Adrenal gland (tissue), 5 donors: ENCODE data around the gene FES.

Source experiments
- POLR2A ChIP-seq, 2 donors: fragments of 450-650 bp; IDR thresholded peaks; one replicate each; pipeline ENCODE4 v1.6.1; 2017; ENCODE audit warnings: antibody characterized with exemption in 2 of 2, mild to moderate bottlenecking in 2 of 2, moderate library complexity in 1 of 2
- TF ChIP-seq, protein P1 (sequence below), 6 experiments: fragments of 450-650 bp in 4 of 6; fragments of 200-600 bp in 2 of 6; sonication (generic) in 1 of 6; IDR thresholded peaks; 1 replicate in 5 of 6; 2 replicates in 1 of 6; pipeline versions ENCODE4 v1.5.1 to v1.8.0; 2016 to 2021; ENCODE audit warnings: antibody characterized with exemption in 6 of 6, mild to moderate bottlenecking in 2 of 6, moderate library complexity in 1 of 6
- donor health status: DM: no; HTN: no; CAD: no.

DNA sequence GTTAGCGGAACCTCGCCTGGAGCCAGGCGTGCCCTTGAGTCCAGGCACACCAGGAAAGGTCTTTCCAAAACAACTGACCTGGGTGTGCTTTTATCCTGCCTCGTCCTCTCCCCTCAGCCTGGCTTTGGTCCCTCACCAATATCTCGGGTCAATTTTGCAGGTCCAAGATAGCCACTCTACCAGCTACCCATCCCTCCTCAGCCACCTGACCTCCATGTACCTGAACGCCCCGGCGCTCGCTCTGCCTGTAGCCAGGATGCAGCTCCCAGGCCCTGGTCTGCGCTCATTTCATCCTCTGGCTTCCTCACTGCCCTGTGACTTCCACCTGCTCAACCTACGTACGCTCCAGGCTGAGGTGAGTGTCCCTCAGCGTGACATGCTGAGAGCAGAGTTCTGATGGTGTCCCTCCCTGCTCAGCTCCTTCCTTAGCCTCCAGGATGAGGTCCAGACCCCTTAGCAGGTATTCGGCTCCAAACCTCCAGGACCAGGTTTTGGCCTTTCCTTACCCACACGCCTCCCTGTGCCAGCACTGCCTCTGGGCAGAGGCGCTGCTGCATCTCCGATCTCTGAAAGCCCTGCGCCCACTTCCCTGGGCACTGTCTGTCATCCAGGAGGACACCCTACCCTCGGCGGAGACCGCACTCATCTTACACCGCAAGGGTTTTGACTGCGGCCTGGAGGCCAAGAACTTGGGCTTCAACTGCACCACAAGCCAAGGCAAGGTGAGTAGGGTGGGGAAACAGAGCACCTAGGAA lies 33.9 kb downstream of the FES start:
- TF ChIP-seq, protein P1, sequence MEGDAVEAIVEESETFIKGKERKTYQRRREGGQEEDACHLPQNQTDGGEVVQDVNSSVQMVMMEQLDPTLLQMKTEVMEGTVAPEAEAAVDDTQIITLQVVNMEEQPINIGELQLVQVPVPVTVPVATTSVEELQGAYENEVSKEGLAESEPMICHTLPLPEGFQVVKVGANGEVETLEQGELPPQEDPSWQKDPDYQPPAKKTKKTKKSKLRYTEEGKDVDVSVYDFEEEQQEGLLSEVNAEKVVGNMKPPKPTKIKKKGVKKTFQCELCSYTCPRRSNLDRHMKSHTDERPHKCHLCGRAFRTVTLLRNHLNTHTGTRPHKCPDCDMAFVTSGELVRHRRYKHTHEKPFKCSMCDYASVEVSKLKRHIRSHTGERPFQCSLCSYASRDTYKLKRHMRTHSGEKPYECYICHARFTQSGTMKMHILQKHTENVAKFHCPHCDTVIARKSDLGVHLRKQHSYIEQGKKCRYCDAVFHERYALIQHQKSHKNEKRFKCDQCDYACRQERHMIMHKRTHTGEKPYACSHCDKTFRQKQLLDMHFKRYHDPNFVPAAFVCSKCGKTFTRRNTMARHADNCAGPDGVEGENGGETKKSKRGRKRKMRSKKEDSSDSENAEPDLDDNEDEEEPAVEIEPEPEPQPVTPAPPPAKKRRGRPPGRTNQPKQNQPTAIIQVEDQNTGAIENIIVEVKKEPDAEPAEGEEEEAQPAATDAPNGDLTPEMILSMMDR (IDR thresholded peaks at IDR 0.05) = no peak
- TF ChIP-seq POLR2A (IDR thresholded peaks at IDR 0.05) = no peak
